ENCODE results near the gene KRT1.

KRT1 gene

DNA sequence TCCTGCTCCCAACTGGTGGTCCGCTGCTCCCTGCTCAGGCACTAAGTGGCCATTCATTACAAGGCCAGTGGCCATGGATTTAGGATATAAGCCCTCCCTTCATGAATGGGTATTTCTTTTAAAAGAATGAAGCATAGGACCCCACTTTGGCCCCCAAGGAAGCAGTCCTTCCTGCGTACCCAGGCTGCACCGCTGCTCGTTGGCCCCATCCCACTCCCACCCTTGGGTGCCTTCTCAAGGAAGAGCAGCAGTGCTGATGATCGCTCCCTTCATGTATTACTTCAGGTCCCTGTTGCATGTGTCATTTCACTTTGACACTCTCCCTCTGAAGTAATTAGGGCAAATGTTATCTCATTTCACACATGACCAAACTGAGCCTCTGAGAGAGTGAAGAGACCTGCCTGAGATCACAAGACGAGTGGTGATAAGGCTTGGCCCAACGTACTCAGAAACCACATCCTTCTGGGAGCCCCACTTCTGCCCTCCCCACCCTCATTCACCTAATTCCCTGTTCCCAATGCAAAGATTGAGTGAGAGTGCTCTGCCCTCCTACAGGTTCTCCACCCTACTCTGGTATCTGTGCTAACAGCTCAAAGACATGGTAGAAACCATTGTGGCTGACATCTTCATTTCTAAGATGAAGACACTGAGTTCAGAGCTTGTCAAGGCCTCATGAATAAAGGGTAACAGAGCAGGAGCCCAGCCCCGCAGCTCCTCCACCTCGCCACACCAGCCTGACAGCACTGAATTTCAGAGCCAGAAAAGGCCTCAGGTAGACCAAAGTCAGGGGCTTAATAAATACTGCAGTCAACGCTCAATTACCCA, 17.9 kb downstream of the KRT1 start:
- no peak for DNase-seq (ENCODE audit: low spot score)
- no peak for FAIRE-seq

DNA sequence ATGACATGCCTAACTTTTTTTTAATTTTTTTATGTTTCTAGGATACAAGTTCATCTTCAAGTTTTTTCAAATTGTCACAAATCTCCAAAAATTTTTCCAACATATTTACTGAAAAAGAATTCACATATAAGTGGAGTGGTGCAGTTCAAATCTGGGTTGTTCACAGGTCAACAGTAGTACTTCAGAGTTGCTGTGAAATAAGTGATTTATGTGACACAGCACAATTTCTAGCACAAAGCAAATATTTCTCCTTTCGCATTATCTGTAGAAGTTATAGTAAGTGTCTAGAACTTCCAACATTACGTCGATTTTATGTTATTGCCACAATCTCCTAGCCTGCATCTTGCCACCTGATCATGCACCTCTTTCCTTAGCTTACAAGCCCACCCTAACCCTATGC, 18.5 kb downstream of the KRT1 start:
- DNase-seq (ENCODE audit: low spot score), result no peak
- FAIRE-seq, result no peak

DNA sequence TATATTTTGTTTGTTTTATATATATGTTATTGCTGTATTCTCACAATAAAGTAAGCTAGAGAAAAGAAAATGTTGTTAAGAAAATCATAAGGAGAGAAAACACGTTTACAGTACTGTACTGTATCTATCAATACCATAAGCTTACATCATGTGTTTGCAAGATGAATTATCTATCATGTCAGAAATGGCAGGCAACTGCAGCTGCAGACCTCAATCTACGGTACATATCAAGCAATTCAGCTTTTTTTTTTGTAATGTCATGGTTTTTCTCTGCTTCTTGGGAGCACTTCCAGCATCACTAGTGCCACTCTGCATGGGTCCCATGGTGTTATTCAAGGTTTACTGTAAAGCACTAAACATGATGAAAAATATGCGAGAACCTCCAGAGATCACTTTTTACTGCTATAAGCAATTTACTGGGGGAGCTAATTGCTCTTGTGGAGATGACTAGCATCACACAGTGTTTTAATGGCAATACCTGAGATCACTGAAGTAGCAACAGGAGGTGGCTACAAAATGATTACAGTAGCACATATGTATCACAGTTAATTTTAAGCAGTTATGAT, 19.2 kb downstream of the KRT1 start:
- FAIRE-seq (no peak), DNase-seq (ENCODE audit: low spot score) (no peak)

DNA sequence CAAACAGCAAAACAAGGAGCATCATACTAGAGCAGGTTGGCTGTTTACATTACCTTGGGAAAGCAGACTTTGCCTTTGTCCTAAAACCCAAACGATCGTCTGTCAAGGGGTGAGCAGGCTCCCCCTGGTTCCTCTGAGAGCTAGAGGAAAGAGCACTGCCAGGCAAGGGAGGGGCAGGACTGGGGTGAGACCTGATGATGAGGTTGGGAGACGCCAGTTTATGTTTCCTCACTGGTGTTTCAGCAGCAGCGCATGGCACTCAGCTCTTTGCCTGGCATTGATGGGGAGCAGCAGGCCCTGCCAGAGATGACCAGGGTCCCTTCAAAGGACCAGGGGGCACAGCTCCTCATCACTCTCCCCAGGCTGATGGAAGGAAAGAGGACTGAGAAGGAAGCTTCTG, 20.3 kb downstream of the KRT1 start:
- DNase-seq (ENCODE audit: low spot score), result no peak
- FAIRE-seq, result no peak

DNA sequence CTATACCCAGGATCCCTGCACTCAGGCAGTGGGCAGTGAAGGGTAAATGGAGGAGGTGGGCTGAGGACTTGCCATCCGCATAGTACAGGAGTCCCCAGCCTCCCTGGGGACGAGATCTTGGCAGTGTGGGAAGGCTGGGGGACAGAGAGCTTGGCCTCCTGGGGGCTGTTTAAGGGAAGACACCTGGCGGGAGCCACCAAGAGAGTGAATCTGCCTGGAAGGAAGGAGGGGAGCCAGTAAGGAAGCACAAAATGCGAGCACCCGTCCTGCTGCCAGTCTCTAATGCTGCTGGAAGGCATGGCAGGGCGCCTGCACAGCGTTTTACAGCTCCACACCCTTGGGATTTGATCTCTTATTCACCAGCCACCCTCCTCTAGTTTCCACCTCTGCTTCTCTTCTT, 20.8 kb downstream of the KRT1 start:
- no peak for FAIRE-seq
- no peak for DNase-seq (ENCODE audit: low spot score)

DNA sequence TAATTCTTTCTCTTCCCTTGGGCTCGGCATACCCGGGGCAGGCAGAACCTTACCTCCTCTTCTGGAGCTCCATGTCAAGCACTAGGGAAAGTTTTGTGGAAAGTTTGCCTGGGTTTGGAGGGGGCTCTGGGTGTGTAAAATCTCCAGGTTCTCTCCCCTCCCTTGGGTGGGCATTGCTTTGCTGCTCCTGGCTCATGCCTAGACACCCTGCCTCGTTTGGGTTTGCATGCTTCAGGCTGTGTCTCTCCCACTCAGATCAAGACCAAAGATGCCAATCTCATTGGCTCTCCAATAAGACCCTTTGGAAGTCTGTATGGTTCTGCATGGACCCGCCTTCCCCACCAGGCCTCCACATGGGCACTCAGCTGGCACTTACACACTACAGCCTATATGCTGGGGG, 22.0 kb downstream of the KRT1 start:
- no peak for DNase-seq (ENCODE audit: low spot score)
- FAIRE-seq, result no peak

DNA sequence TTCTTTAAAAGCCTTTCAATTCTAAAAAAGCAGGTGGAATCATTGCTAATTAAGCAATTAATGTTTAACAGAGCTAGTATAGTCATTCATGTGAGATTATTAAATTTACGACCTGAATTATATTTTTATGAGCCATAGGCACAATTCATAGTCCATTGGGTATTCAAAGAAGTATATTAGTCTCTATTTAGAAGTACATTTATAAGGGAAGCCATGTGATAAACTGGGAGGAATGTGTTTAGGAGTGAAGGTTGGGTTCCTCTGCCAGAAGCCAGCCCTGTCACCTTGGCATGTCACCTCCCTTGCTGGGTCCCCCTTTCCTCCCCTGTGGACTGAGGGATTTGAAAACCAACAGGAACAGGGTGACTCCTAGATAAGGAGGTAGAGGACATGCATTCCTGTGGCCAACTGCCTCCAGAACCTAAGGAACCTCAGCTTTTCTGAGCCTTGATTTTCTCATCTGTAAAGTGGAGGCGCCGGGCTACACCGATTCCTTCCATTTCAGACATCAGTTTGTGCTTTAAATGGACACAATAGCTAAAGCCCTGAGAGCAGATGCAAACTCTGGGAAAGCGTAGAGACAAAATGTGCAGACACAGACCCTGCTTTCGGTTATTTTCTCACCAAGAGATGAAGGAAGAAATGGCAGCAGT, 22.8 kb downstream of the KRT1 start:
- no peak for FAIRE-seq
- no peak for DNase-seq (ENCODE audit: low spot score)

DNA sequence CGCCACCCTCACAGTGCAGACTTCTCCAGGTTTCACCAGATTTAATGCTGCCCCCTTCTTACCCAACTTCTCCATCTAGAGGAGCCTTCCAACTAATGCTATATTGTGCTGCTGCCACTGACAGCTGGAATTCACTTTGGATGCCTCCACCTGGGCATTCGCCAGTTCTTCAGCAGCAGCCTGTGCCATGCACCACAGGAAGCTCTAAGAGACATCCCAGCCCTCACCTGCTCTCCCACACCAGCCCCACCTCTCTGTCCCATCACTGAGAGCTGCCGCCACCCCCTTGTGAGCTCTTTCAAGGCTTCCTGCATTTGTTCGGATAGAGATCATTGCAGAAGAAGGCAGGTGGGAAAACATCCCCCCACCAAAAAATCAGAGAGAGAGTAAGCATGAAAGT, 23.6 kb downstream of the KRT1 start:
- DNase-seq (ENCODE audit: low spot score) (no peak), FAIRE-seq (no peak)

DNA sequence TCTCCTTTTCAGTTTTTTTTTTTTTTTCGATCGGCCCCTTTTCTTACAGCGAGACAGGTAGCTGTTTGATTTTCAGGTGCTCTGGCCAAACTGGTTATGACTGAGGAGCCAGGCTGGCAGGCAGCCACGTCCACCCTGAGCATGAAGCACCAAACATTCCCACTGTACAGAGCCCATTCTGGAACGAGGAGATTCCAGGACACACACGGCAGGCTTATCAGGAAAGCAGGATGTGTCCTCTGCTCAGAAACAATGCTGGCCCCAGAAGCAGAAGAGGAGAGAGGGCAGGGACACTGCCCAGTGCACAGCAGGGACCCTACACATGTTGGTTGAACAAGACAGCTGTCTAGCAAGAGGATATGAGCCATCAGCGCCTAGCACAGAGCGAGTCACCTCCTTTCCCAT, 24.5 kb downstream of the KRT1 start:
- peak; percentile 29 for DNase-seq (ENCODE audit: low spot score)
- no peak for FAIRE-seq

DNA sequence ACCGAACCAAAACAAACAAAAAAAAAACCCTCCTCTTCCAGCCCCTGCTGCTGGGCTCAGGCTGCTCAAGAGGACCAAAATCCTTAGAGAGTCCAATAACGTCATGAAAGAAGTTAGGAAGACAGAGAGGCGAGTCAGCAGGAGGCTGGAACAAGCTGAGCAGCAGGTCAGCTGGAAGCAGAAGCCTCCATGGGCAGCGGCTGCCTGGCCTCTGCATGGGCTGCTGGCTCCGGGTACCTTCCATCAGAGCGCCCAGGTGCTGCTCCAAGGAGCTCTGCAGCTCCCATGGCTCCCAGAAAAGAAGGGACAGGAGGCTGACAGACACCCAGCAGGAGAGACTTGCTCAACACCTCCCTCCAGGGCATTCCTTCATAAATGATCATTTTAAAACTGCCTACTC, 25.0 kb downstream of the KRT1 start:
- DNase-seq (ENCODE audit: low spot score), result no peak
- FAIRE-seq, result no peak

DNA sequence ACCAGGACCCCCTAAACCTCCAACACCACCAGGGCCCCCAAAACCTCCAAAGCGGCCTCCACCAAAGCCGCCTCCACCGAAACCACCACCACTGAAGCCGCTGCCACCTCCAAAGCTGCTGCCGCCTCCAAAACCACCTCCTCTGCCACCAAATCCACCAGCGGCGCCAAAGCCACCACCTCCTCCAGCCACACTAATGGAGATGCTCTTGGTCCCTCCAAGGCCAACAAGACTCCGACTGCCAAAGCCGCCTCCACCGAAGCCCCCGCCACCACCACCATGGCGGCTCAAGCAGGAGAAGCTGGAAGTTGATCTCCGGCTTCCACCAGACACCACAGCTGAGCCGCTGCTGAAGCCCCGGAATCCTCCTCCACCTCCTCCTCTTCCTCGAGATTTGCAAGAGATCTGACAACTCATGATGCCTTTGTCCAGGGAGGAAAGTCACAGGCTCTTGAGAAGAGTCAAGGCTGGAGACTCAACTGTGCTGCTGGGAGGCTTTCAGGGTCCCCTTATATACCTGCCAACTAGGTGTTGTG, 28.4 kb downstream of the KRT1 start, which contains the start of gene KRT2:
KRT2 (minus strand) TSS at position 486 of the 536 bp plus-strand sequence; CDS start at position 417, 69 bp downstream.
- no peak for FAIRE-seq
- no peak for DNase-seq (ENCODE audit: low spot score)

DNA sequence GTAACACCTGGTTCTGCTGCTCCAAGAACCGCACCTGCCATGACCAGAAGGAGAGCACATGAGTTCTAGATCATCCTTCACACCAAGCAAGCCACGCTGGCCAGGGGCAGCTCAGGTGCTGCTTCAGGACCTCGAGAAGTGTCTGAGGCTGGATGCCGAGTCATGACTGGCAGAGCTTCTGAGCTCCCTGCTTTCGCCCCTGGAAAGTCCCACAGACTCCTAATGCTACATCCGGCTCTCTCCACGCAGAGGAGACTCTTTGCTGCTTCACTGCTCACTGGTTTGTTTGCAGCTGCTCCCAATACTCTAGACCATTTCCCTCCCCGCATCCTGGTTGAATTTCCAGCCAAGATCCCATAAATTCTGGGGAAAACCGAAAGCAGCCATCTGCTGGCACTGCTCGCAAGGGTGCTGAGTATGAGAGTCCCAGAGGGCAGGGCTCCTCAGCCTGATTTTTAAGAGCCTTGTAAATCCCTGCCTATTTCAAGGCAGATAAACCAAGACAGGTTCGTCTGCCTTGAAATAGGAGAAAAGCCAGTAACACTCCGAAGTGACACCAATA, 29.6 kb downstream of the KRT1 start:
- DNase-seq (ENCODE audit: low spot score), result peak; percentile 49
- no peak for FAIRE-seq

DNA sequence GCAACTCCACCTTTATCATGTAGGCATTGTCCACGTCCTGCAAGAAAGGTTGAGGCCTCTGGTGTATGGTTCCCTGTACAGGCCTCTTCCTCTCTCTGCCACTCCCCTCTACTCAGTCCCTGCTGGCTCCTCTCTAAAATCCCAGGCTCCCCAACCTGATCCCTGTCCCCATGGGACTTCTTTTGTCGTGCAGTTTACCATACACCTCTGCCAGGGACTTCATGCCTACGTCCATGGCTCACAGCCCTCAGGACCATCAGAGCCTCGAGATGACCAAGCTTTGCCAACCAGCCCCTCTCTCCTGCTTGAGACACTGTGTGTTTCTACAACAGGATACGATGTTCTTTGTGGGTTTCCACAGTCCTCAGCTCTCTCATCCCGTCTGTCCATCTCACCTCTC, 31.1 kb downstream of the KRT1 start:
- DNase-seq (ENCODE audit: low spot score) (no peak), FAIRE-seq (no peak)

DNA sequence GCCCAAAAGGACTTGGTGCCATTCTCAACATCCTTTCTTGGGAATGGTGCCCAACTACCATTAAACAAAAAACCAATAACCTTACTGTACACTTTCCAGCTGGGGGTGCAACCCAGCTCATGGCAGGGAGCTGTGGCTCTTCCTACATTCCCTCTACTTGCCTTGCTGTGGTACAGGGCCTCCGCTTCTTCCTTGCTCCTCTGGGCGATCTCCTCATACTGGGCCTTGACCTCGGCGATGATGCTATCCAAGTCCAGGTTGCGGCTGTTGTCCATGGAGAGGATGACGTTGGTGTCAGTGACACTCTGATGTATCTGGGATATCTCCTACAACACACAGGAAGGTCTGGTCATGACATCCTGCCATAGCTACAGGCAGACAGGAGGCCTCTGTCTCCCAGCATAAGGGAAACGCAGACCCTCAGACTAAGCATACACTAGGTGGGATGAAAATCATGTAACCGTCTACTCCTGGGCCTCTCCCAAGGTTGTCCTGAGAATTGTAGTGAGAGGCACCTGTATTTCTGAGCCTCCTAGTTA, 32.1 kb downstream of the KRT1 start:
- FAIRE-seq (no peak), DNase-seq (ENCODE audit: low spot score) (no peak)

DNA sequence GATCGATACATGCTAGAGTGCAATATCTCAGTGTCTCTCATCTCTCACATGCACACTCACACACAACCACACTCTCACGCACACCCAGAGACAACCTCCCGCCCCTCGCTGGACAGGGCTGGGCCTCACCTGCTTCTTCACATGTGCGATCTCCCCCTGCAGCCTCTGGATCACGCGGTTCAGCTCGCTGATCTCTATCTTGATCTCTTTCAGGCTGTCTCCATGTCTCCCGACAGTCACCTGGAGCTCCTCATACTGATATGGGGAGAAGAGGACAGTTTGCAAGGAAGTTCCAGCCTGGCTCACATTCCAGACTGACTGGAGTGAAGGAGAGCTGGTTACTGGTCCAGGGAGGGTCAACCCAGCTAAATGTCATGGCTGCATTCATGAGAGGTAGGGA, 32.6 kb downstream of the KRT1 start:
- FAIRE-seq (no peak), DNase-seq (ENCODE audit: low spot score) (no peak)

DNA sequence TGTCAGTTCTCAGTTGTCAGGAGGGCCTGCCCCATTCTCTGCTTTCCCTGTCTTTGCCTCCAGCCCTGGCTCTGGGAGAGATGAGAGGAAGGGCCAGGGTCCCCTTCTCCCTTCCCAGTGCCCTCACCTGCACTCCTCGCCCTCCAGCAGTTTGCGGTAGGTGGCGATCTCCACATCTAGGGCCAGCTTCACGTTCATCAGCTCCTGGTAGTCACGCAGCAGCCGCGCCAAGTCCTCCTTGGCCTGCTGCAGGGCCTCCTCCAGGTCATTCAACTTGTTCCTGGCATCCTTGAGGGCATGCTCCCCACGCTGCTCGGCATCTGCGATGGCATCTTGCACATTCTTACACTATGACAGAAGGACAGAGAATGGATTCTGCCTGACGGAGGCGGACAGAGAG, 33.6 kb downstream of the KRT1 start:
- FAIRE-seq (no peak), DNase-seq (ENCODE audit: low spot score) (no peak)

DNA sequence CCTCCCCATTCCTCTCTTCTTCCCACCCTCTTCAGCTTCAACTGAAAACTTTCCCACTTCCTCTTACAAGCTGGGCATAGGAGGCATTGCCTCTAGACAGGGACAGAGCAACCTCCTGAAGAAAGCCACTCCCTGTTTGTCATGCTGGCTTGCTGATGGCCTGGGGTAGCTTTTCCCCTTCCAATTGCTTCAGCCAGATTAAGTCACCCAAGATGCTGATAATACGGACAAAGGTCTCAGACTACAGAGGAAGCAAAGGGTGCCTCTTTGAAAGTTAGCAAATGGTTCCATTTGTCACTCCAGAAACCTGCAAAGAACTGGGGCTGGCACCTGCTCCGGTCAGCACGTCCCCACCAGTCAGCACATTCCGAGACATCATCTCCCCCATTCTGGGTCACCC, 34.2 kb downstream of the KRT1 start:
- FAIRE-seq, result no peak

DNA sequence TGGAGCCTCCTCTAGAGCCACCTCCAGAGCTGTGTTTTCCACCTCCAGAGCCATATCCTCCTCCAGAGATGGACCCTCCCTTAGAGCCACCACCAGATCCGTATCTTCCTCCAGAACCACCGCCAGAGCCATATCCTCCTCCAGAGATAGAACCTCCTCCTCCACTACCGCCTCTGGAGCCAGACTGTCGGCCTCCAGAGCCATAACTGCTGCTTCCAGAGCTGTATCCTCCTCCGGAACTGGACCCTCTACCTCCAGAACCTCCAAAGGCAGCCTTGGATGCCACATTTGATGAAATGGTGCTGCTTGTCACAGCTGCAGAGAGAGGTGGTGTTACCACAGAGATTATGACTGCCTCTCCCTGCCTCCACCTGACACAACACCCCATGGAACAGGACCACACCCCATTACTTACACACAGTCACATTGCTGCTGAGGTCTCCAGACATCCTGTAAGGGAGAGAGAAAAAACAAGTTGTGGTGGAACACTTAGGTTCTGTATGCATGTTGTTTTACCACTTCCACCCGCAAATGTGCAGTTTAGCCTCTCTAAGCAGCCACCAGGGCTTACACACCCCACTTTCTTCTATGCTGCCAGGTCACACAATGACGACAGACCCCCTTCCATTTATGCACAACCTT, 35.0 kb downstream of the KRT1 start:
- DNase-seq (ENCODE audit: low spot score) (no peak), FAIRE-seq (no peak)

More for the DNA sequence above, 34.2 kb downstream of the KRT1 start:
- no peak for DNase-seq (ENCODE audit: low spot score)

DNA sequence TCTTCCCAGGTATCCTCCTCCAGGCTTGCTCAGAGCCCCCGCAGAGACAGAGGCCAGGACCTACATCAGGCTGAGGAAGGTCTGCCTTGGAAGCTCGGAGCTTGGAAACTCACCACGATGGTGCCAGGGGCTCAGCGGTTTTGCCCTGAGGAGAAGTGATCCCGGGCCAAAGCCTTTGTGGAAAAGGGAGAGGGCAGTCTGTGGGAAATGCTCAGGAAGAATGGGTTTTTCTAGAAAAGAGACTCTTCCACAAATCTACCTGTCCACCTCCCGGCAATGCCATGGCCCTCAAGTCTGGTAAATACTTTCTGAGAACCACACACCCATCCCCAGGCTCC, 36.2 kb downstream of the KRT1 start:
- no peak for FAIRE-seq
- DNase-seq (ENCODE audit: low spot score), result no peak

DNA sequence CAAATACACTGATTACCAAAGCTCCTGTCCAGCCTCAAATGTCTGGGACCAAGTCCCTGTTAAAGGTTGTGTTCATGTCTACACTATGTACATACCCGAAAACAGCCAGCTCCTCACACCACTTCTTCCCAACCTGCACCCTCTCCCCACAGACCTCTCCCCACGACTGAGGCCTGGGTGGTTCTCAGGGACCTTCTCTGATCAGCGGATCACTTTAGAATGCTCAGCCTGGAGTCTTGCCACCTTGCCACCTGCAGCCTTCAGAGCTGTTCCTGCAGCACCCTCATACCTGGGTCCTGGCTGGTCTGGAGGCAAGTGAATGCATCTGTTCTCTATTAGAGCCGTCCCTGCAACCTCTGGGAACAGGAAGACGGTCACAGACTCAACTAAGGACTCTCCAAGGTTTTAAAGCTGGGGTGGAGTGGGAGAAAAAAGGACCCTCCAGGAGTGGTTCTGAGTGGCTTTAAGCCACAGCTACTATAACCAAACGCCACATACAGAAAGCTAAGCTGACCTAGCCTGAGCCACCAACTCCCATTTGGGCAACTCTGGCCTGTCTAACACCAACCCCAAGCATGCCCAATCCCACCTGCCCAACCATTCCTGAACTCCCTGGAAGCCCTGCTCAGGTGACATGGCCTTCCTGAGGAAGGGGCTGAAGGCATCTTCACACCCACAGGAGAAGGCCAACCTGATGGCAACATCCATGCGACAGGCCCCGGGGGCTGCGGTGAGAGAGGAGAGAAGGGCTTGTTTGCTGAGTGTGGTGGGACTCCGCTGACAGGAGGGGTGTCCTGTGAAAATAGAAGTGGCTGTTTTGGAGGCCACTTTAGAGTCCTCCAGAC, 36.8 kb downstream of the KRT1 start:
- FAIRE-seq, result no peak
- DNase-seq (ENCODE audit: low spot score), result no peak

DNA sequence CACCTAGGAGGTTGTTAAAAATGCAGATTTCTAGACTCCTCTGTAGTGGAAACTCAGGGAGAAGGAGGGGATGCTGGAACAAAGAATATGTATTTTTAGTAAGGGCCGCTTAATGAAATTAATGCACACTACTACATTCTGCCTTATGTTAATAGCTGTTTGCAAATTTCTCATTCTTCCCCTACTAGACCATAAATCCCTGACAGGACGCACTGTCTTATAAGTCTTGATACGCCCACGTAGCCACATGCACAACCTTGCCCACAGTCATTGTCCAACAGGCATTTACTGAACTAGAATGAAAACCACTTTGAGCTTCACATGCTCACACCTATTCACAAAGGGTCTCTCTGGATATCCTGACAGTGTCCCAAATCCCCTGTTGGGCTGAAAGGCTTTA, 38.7 kb downstream of the KRT1 start:
- DNase-seq (ENCODE audit: low spot score) (no peak), FAIRE-seq (no peak)

Data from RCC 7860 (cell line).